Upper lobe of right lung (tissue), 1 donor: ENCODE measurements around the gene PAK5. TPM values are rescaled to one million over a fixed set of nuclear protein-coding genes. Genes with fewer than 3 reads are reported as not detected.
A peak's percentile ranks its signal among the peaks of the same experiment; 100 is the strongest.

Source experiments
- ATAC-seq: fragments of 200-7000 bp; cut with Tn5 transposase; one replicate; pipeline ENCODE4 v1.9.1; 2020; ENCODE audit warnings: mild to moderate bottlenecking, moderate library complexity
- DNase-seq: peaks from one replicate; pipeline ENCODE4 v3.0.0-alpha.2; 2020
- H3K27ac ChIP-seq: fragments of 200-600 bp; one replicate; pipeline ENCODE4 v1.8.0; 2022
- H3K27me3 ChIP-seq: fragments of 200-600 bp; one replicate; pipeline ENCODE4 v1.8.0; 2022; ENCODE audit warnings: mild to moderate bottlenecking
- H3K36me3 ChIP-seq: fragments of 200-600 bp; one replicate; pipeline ENCODE4 v1.8.0; 2022
- H3K4me1 ChIP-seq: fragments of 200-600 bp; one replicate; pipeline ENCODE4 v1.8.0; 2022
- H3K4me3 ChIP-seq: fragments of 200-600 bp; one replicate; pipeline ENCODE4 v1.8.0; 2022; ENCODE audit warnings: mild to moderate bottlenecking
- H3K9me3 ChIP-seq: fragments of 200-600 bp; one replicate; pipeline ENCODE4 v1.8.0; 2022
- CTCF ChIP-seq: fragments of 200-600 bp; IDR thresholded peaks from one replicate; pipeline ENCODE4 v1.8.0; 2022; ENCODE audit warnings: antibody characterized with exemption
- intact Hi-C: fragments of 100-400 bp; cut with DNase I; formaldehyde crosslinking; loops from one replicate; pipeline ENCODE4 v1.11.0; 2022
- total RNA-seq: library from RNA; stranded (reverse); fragmentation: NEBNext Ultra II Directional; extraction: Animal tissue kit (Norgen Biotek cat#: 25700); gene quantifications from one replicate; pipeline ENCODE4 v1.2.1, GENCODE V29; 2021
- donor health status: DM: no; HTN: yes; CAD: no; lungs with severe emphysema.

Gene PAK5
- total RNA-seq, 1 donor from 2014 or later: 0.35 TPM

- no peaks in the 10 kb centered on the region for H3K9me3 ChIP-seq
Observed at GRCh38 chr20:9499126-9499899, 339.6 kb downstream of the PAK5 start.

GRCh38 chr20:9498322-9498721 lies 340.6 kb downstream of the PAK5 start:
- Histone ChIP-seq H3K27ac (no peak overlapping the region), H3K27me3 (no peaks in the 10 kb centered on the region), H3K4me3 (no peak overlapping the region), H3K36me3 (no peaks in the 10 kb centered on the region), H3K9me3 (no peaks in the 10 kb centered on the region), H3K4me1 (peaks cover 4% of the 10 kb centered on the region)
- ATAC-seq (no peak), DNase-seq (no peak)
- intact Hi-C loops: no loop called here
- no peak for TF ChIP-seq CTCF

More at GRCh38 chr20:9499126-9499899, 339.6 kb downstream of the PAK5 start:
- ATAC-seq: no peak
- intact Hi-C loops: no loop called here
- no peak overlapping the region for H3K4me3 ChIP-seq
- no peaks in the 10 kb centered on the region for H3K36me3 ChIP-seq
- TF ChIP-seq CTCF: no peak
- no peak overlapping the region for H3K27ac ChIP-seq
- H3K27me3 ChIP-seq: no peaks in the 10 kb centered on the region
- peaks cover 2% of the 10 kb centered on the region for H3K4me1 ChIP-seq
- DNase-seq: no peak

GRCh38 chr20:9496155-9496554 lies 342.7 kb downstream of the PAK5 start:
- no peaks in the 10 kb centered on the region for H3K9me3 ChIP-seq
- H3K27me3 ChIP-seq: no peaks in the 10 kb centered on the region
- ATAC-seq: peak; percentile 51
- intact Hi-C loops: no loop called here
- H3K27ac ChIP-seq: no peak overlapping the region
- H3K36me3 ChIP-seq: no peaks in the 10 kb centered on the region
- no peak for DNase-seq
- no peak for TF ChIP-seq CTCF
- H3K4me3 ChIP-seq: no peak overlapping the region
- peaks cover 4% of the 10 kb centered on the region for H3K4me1 ChIP-seq

- TF ChIP-seq CTCF: no peak
- intact Hi-C loops: no loop called here
- no peaks in the 10 kb centered on the region for H3K36me3 ChIP-seq
- DNase-seq: no peak
- peaks cover 4% of the 10 kb centered on the region for H3K4me1 ChIP-seq
- H3K27ac ChIP-seq: no peak overlapping the region
- ATAC-seq: no peak
- H3K9me3 ChIP-seq: no peaks in the 10 kb centered on the region
- no peak overlapping the region for H3K4me3 ChIP-seq
- H3K27me3 ChIP-seq: no peaks in the 10 kb centered on the region
Observed at GRCh38 chr20:9495701-9496100, 343.2 kb downstream of the PAK5 start.

- DNase-seq: no peak
- TF ChIP-seq CTCF: no peak
- Histone ChIP-seq H3K27ac (no peak overlapping the region), H3K9me3 (no peaks in the 10 kb centered on the region), H3K27me3 (no peaks in the 10 kb centered on the region), H3K4me3 (no peak overlapping the region), H3K4me1 (peaks cover 4% of the 10 kb centered on the region), H3K36me3 (no peaks in the 10 kb centered on the region)
- intact Hi-C loops: no loop called here
- no peak for ATAC-seq
Observed at GRCh38 chr20:9493803-9494202, 345.1 kb downstream of the PAK5 start.
